Stimulated activated CD4-positive, alpha-beta T cell treated with anti-CD3 and anti-CD28 coated beads, Interleukin-1b, Interleukin-23, amount 100 ng/mL, for 4 hours (primary cell): ENCODE measurements around the gene SPATA2.
"Not testable (repeated sequence)": the region's sequence is repeated elsewhere in the genome, so short reads cannot be mapped to it uniquely, and the experiment has no call there.

Experiments
- DNase-seq, 2 donors: peaks; one replicate each; pipeline ENCODE4 v3.0.0-alpha.2; 2020; ENCODE audit warnings: low read depth in 2 of 2

The SPATA2 gene

GRCh38 chr20:49885558-49886332, 29.6 kb downstream of the SPATA2 start:
- no peak for DNase-seq

GRCh38 chr20:49883246-49883802, 32.0 kb downstream of the SPATA2 start:
- no peak for DNase-seq

- no peak for DNase-seq
These were observed 33.0 kb downstream of the SPATA2 start for GRCh38 chr20:49882171-49882970.

- DNase-seq = no peak
These were observed 34.4 kb downstream of the SPATA2 start for GRCh38 chr20:49880724-49881445.

- no peak for DNase-seq
These were observed 35.2 kb downstream of the SPATA2 start for GRCh38 chr20:49880177-49880576.

GRCh38 chr20:49878977-49879376, 36.4 kb downstream of the SPATA2 start:
- DNase-seq = no peak

- DNase-seq = no peak
These were observed 37.9 kb downstream of the SPATA2 start for GRCh38 chr20:49877386-49877921.

GRCh38 chr20:49874696-49875095, 40.6 kb downstream of the SPATA2 start:
- no peak for DNase-seq

- no peak for DNase-seq
These were observed 43.3 kb downstream of the SPATA2 start for GRCh38 chr20:49872056-49872455.

- DNase-seq = no peak
These were observed 43.9 kb downstream of the SPATA2 start for GRCh38 chr20:49871391-49871948.

GRCh38 chr20:49870261-49870660, 45.1 kb downstream of the SPATA2 start:
- no peak for DNase-seq

GRCh38 chr20:49868964-49869363, 46.4 kb downstream of the SPATA2 start:
- no peak for DNase-seq

GRCh38 chr20:49868538-49868937, 46.8 kb downstream of the SPATA2 start:
- no peak for DNase-seq

GRCh38 chr20:49867453-49868215, 47.7 kb downstream of the SPATA2 start:
- DNase-seq = no peak

GRCh38 chr20:49866051-49866450, 49.3 kb downstream of the SPATA2 start:
- no peak for DNase-seq

- no peak for DNase-seq
These were observed 49.8 kb downstream of the SPATA2 start for GRCh38 chr20:49865559-49865958.

GRCh38 chr20:49863666-49864065, 51.7 kb downstream of the SPATA2 start:
- no peak for DNase-seq

- no peak for DNase-seq
These were observed 52.6 kb downstream of the SPATA2 start for GRCh38 chr20:49862607-49863200.

GRCh38 chr20:49861232-49861631, 54.1 kb downstream of the SPATA2 start:
- not testable (repeated sequence) for DNase-seq

- DNase-seq = no peak
These were observed 55.5 kb downstream of the SPATA2 start for GRCh38 chr20:49859807-49860206.
